OCI-LY3 (cell line): ENCODE results near the gene FNBP1L.

Experiments
- H2AFZ ChIP-seq: fragments of 200-600, 300-600 bp; shearing (Covaris generic); 2 replicates; pipeline ENCODE4 v1.6.0; 2014; ENCODE audit warnings: antibody characterized with exemption, low read depth, low read length
- H3K27ac ChIP-seq: fragments of 200-600, 300-600 bp; sonication (generic); 2 replicates; pipeline ENCODE4 v1.5.1; 2014; ENCODE audit warnings: mild to moderate bottlenecking, low read length, moderate library complexity, mixed read lengths
- H3K27me3 ChIP-seq: fragments of 200-600, 300-600 bp; sonication (generic); 2 replicates; pipeline ENCODE4 v1.6.1; 2014; ENCODE audit warnings: low read depth, low read length, mixed read lengths
- H3K36me3 ChIP-seq: fragments of 200-600, 300-600 bp; sonication (generic); replicated peaks from 2 replicates; pipeline ENCODE3; 2014; ENCODE audit warnings: low read depth, low read length, mixed read lengths
- H3K4me1 ChIP-seq: fragments of 300-600, 200-600 bp; sonication (generic); 2 replicates; pipeline ENCODE4 v1.6.1; 2014; ENCODE audit warnings: low read length, mixed read lengths
- H3K4me2 ChIP-seq: fragments of 200-600, 300-600 bp; sonication (generic); 2 replicates; pipeline ENCODE4 v1.6.1; 2014; ENCODE audit warnings: low read length, mixed read lengths
- H3K4me3 ChIP-seq: fragments of 300-600, 200-600 bp; sonication (generic); 2 replicates; pipeline ENCODE4 v1.5.1; 2014; ENCODE audit warnings: antibody characterized with exemption, mild to moderate bottlenecking, low read length, moderate library complexity
- H3K79me2 ChIP-seq: fragments of 300-600, 200-600 bp; shearing (Covaris generic); 2 replicates; pipeline ENCODE4 v1.6.1; 2014; ENCODE audit warnings: mild to moderate bottlenecking, low read length, mixed read lengths
- H3K9ac ChIP-seq: fragments of 300-600, 200-600 bp; shearing (Covaris generic); 2 replicates; pipeline ENCODE4 v1.6.0; 2014; ENCODE audit warnings: mild to moderate bottlenecking, low read length, moderate library complexity
- H3K9me3 ChIP-seq: fragments of 200-600, 300-600 bp; shearing (Covaris generic); 2 replicates; pipeline ENCODE4 v1.6.1; 2014; ENCODE audit warnings: low read length, mixed read lengths; ENCODE audit not compliant: insufficient read depth
- H4K20me1 ChIP-seq: fragments of 200-600, 300-600 bp; sonication (generic); 2 replicates; pipeline ENCODE4 v1.6.1; 2016; ENCODE audit warnings: low read length, mixed read lengths; ENCODE audit not compliant: insufficient read depth
- CTCF ChIP-seq: fragments of 200-600, 300-600 bp; sonication (generic); IDR thresholded peaks from 2 replicates; pipeline ENCODE4 v1.5.1; 2014; ENCODE audit warnings: antibody characterized with exemption, low read length, low read depth
- EZH2phosphoT487 ChIP-seq: fragments of 200-600 bp; shearing (Covaris generic); IDR thresholded peaks from 2 replicates; pipeline ENCODE4 v1.6.1; 2018; ENCODE audit warnings: antibody characterized with exemption, mixed run types, low read depth

Gene FNBP1L

GRCh38 chr1:93537924-93538323, 90.0 kb downstream of the FNBP1L start:
- H3K4me1 ChIP-seq: no peaks in the 10 kb centered on the region
- H3K4me2 ChIP-seq: no peak overlapping the region
- no peaks in the 10 kb centered on the region for H3K9me3 ChIP-seq
- TF ChIP-seq CTCF: no peak
- TF ChIP-seq EZH2phosphoT487: no peak
- no peaks in the 10 kb centered on the region for H3K79me2 ChIP-seq
- no peak overlapping the region for H2AFZ ChIP-seq
- H3K4me3 ChIP-seq: no peak overlapping the region
- H4K20me1 ChIP-seq: no peaks in the 10 kb centered on the region
- H3K27me3 ChIP-seq: no peaks in the 10 kb centered on the region
- no peak overlapping the region for H3K9ac ChIP-seq
- no peaks in the 10 kb centered on the region for H3K36me3 ChIP-seq
- H3K27ac ChIP-seq: no peak overlapping the region

- Histone ChIP-seq H3K79me2 (no peaks in the 10 kb centered on the region), H3K4me1 (no peaks in the 10 kb centered on the region), H3K9me3 (no peaks in the 10 kb centered on the region), H3K9ac (no peak overlapping the region), H2AFZ (no peak overlapping the region), H3K27ac (no peak overlapping the region), H3K4me3 (no peak overlapping the region), H3K36me3 (no peaks in the 10 kb centered on the region), H3K4me2 (no peak overlapping the region), H4K20me1 (no peaks in the 10 kb centered on the region), H3K27me3 (no peaks in the 10 kb centered on the region)
- TF ChIP-seq CTCF (no peak), EZH2phosphoT487 (no peak)
These were observed 93.1 kb downstream of the FNBP1L start for GRCh38 chr1:93541045-93541444.

- no peak for TF ChIP-seq EZH2phosphoT487
- H4K20me1 ChIP-seq: no peaks in the 10 kb centered on the region
- H3K79me2 ChIP-seq: no peaks in the 10 kb centered on the region
- H2AFZ ChIP-seq: no peak overlapping the region
- H3K4me1 ChIP-seq: no peaks in the 10 kb centered on the region
- no peak overlapping the region for H3K9ac ChIP-seq
- H3K4me2 ChIP-seq: no peak overlapping the region
- H3K27me3 ChIP-seq: no peaks in the 10 kb centered on the region
- no peak overlapping the region for H3K4me3 ChIP-seq
- no peak overlapping the region for H3K27ac ChIP-seq
- H3K36me3 ChIP-seq: no peaks in the 10 kb centered on the region
- no peaks in the 10 kb centered on the region for H3K9me3 ChIP-seq
These were observed 94.5 kb downstream of the FNBP1L start for GRCh38 chr1:93542398-93542797.

- no peaks in the 10 kb centered on the region for H4K20me1 ChIP-seq
- TF ChIP-seq CTCF: no peak
- TF ChIP-seq EZH2phosphoT487: no peak
- no peaks in the 10 kb centered on the region for H3K27me3 ChIP-seq
- no peaks in the 10 kb centered on the region for H3K4me1 ChIP-seq
- no peaks in the 10 kb centered on the region for H3K79me2 ChIP-seq
- peaks cover 3% of the 10 kb centered on the region for H3K36me3 ChIP-seq
- no peak overlapping the region for H3K9ac ChIP-seq
- no peak overlapping the region for H3K27ac ChIP-seq
- no peak overlapping the region for H2AFZ ChIP-seq
- H3K4me2 ChIP-seq: no peak overlapping the region
- no peak overlapping the region for H3K4me3 ChIP-seq
- H3K9me3 ChIP-seq: no peaks in the 10 kb centered on the region
These were observed 98.4 kb downstream of the FNBP1L start for GRCh38 chr1:93546162-93546863.
